HG03432 (cell line): ENCODE data around the gene HMG20B.

ENCODE experiments used
- ATAC-seq: cut with Tn5 transposase; IDR thresholded peaks from one replicate; pipeline ENCODE4 v1.9.1; 2021; ENCODE audit warnings: mild to moderate bottlenecking, moderate library complexity; ENCODE audit not compliant: unreplicated experiment

Gene HMG20B

GRCh38 chr19:3618811-3619630, 46.3 kb downstream of the HMG20B start:
- no peak for ATAC-seq

DNA sequence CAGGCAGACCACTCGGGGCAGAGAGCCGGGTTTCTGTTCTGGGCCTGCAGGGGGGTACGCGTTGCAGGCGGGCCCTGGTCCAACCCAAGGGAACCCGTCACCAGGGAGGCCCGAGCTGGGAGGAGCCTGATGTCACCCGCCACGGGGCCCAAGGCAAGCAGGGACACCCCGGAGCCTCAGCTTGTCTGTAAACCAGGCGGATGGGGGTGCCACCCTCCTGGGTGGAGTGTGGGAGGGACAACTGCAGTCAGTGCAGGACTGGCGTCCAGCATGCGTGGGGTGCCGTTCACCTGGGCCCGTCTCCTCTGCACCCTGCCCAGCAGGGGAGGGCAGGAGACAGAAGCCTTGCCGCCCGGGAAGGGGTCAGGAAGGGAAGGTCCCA, 46.9 kb downstream of the HMG20B start:
- ATAC-seq = no peak

- ATAC-seq = no peak
These were observed 47.5 kb downstream of the HMG20B start for GRCh38 chr19:3620145-3620816.

DNA sequence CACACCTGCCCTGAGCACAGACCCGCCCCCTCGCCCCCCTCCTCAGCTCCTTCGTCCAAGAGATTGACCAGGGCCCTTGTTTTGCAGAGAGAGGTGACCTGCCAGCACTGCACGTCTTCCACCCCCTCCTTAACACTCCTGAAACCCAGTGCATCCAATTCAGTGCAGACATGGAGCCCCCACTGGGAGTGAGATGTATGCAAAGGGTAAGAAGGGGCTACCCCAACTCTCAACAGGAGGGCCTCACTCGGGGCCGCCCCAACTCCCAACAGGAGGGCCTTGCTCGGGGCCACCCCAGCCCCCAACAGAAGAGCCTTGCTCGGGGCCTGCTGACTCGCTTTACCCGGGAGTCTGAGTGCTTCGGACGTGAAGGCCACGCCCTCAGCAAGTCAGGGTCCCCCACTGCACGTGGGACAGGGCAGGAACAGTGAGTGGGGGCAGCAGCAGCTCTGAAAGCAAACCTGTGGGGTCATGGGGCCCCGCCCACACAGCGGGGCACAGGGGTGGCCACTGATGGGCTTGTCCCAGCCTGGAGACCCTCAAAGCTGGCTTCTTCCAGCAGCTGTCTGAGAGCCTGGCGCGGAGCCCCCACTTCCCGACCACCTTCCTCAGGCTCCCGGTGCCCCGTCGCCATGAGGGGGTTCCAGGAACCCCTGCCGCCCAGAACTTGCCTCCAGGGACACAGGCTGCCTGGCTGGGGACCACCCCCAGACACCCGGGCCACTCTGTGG, 48.2 kb downstream of the HMG20B start:
- ATAC-seq = no peak

DNA sequence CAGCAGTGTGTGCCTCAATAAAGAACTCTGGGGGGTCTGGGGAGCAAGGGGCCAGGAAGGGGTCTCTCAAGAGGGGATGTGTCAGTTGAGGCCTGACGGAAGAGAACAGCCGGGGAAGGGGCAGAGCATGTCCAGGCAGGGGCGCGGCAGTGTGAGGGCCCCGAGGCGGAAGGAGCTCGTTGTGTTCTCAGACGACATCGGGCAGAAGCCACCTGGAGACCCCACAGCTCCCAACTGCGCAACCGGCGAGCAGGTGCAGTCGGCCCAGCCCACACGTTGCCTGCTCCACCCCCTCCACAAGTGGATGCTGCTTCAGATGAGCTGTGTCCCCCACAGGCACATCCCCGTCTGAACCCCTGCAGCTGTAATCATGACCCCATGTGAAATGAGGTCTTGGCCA, 48.9 kb downstream of the HMG20B start:
- no peak for ATAC-seq

GRCh38 chr19:3622224-3622623, 49.5 kb downstream of the HMG20B start:
- ATAC-seq = no peak

DNA sequence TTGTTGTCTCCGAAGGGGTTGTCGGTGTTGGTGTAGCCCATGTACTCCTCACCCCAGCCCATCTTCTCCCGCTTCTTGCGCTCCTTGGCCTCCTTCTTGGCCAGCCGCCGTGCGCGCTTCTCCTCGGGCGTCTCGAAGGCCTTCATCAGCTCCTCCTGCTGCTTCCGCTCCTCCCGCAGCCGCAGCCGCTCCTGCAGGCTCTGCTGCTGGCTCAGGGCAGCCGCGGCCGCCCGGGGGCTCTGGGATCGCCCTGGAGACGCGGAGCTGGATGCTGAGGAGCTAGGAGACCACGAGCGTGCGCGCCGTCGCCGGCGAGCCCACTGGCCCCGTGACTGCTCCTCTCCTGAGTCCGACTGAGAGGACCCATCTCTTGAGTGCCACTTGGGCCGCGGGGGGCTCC, 51.0 kb downstream of the HMG20B start:
- ATAC-seq = no peak

GRCh38 chr19:3625996-3626472, 53.3 kb downstream of the HMG20B start:
- peak; percentile 5 for ATAC-seq

DNA sequence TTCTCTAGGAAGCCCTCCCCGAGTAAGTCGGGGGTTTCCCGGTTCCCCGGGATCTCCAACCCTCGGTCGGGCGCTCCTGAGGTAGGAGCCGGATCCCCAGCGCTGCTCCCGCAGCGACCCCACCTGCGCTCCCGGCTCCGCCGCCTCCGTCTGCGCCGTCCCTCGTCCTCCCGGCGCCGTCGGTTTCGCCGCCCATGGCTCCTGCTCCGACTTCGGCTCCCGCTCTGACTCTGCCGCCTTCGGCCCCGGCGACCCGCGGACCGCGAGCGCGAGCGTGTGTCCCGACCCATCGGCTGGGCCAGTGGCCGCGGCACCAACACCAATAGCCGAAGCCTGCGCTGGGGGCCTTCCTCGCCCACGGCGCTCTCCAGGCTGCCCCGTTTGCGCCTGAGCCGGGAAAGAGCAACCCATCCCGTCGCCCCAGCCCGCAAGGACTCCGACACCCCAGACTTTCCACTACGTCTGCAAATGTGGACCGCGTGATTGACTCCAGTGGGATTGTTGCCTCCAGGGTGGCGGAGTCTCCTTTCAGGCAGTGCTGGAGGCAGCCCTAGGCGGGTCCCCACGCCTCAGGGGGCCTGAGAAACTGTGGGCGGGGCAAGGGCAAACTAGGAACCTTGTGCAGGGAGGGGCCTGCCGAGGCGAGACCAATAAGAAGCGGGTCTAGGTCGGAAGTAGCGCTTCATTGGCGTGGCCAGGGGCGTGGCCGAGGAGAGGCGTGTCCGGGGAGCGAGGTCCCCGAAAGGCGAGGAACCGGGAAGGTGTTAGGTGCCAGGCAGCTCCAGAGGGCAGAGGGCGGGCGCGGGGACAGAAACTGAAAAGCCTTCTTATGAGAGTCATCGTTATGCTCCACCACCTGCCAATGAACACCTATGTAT, 54.0 kb downstream of the HMG20B start, which contains the start of gene CACTIN:
Gene CACTIN (minus strand): TSS at position 318 of the 878 bp plus-strand sequence. CDS start 28 bp downstream, at position 290.
- peak; percentile 82 for ATAC-seq

- no peak for ATAC-seq
These were observed 54.6 kb downstream of the HMG20B start for GRCh38 chr19:3627351-3627723.
